HEK293 (cell line): ENCODE data around the gene FES.

ENCODE experiments used
- BCL11A ChIP-seq: fragments of 450-650 bp; formaldehyde crosslinking; IDR thresholded peaks from 2 replicates; pipeline ENCODE4 v1.5.1; 2016; ENCODE audit warnings: low read depth, missing biosample characterization, missing genetic modification characterization
- BCL6B ChIP-seq: fragments of 450-650 bp; formaldehyde crosslinking; IDR thresholded peaks from 2 replicates; pipeline ENCODE4 v1.5.1; 2017; ENCODE audit warnings: missing biosample characterization, missing genetic modification characterization
- GLIS2 ChIP-seq: fragments of 450-650 bp; formaldehyde crosslinking; IDR thresholded peaks from 2 replicates; pipeline ENCODE4 v1.5.1; 2016; ENCODE audit warnings: missing biosample characterization, missing genetic modification characterization
- KLF9 ChIP-seq: fragments of 450-650 bp; formaldehyde crosslinking; IDR thresholded peaks from 2 replicates; pipeline ENCODE4 v1.5.1; 2016; ENCODE audit warnings: missing biosample characterization, missing genetic modification characterization, low read depth
- PATZ1 ChIP-seq: fragments of 450-650 bp; formaldehyde crosslinking; IDR thresholded peaks from 2 replicates; pipeline ENCODE4 v1.5.1; 2016; ENCODE audit warnings: missing biosample characterization, missing genetic modification characterization
- PRDM10 ChIP-seq: fragments of 450-650 bp; formaldehyde crosslinking; IDR thresholded peaks from 2 replicates; pipeline ENCODE4 v1.5.1; 2016; ENCODE audit warnings: missing biosample characterization, missing genetic modification characterization
- RBAK ChIP-seq: fragments of 450-650 bp; formaldehyde crosslinking; IDR thresholded peaks from 2 replicates; pipeline ENCODE4 v1.5.1; 2016; ENCODE audit warnings: missing biosample characterization, missing genetic modification characterization
- ZBTB11 ChIP-seq: fragments of 450-650 bp; formaldehyde crosslinking; conservative IDR thresholded peaks from 2 replicates; pipeline ENCODE4 v1.5.1; 2016; ENCODE audit warnings: low read depth, missing biosample characterization, missing genetic modification characterization
- ZBTB20 ChIP-seq: fragments of 450-650 bp; formaldehyde crosslinking; IDR thresholded peaks from 2 replicates; pipeline ENCODE4 v1.5.1; 2016; ENCODE audit warnings: missing biosample characterization, missing genetic modification characterization
- ZNF112 ChIP-seq: fragments of 450-650 bp; formaldehyde crosslinking; IDR thresholded peaks from 2 replicates; pipeline ENCODE4 v1.5.0; 2017; ENCODE audit warnings: missing biosample characterization, missing genetic modification characterization
- ZNF132 ChIP-seq: fragments of 450-650 bp; formaldehyde crosslinking; IDR thresholded peaks from 2 replicates; pipeline ENCODE4 v1.5.1; 2017; ENCODE audit warnings: missing biosample characterization, missing genetic modification characterization, borderline replicate concordance
- ZNF18 ChIP-seq: fragments of 450-650 bp; formaldehyde crosslinking; IDR thresholded peaks from 2 replicates; pipeline ENCODE4 v1.5.1; 2016; ENCODE audit warnings: missing biosample characterization, missing genetic modification characterization
- ZNF223 ChIP-seq: fragments of 450-650 bp; formaldehyde crosslinking; IDR thresholded peaks from 2 replicates; pipeline ENCODE4 v1.5.1; 2016; ENCODE audit warnings: missing biosample characterization, missing genetic modification characterization
- ZNF26 ChIP-seq: fragments of 450-650 bp; formaldehyde crosslinking; IDR thresholded peaks from 2 replicates; pipeline ENCODE4 v1.5.1; 2016; ENCODE audit warnings: missing biosample characterization, missing genetic modification characterization
- ZNF266 ChIP-seq: fragments of 450-650 bp; formaldehyde crosslinking; IDR thresholded peaks from 2 replicates; pipeline ENCODE4 v1.5.1; 2016; ENCODE audit warnings: missing biosample characterization, missing genetic modification characterization, low read depth
- ZNF473 ChIP-seq: fragments of 450-650 bp; formaldehyde crosslinking; IDR thresholded peaks from 2 replicates; pipeline ENCODE4 v1.5.1; 2017; ENCODE audit warnings: missing biosample characterization, missing genetic modification characterization
- ZNF555 ChIP-seq: fragments of 450-650 bp; formaldehyde crosslinking; conservative IDR thresholded peaks from 2 replicates; pipeline ENCODE4 v1.5.1; 2017; ENCODE audit warnings: missing biosample characterization, mild to moderate bottlenecking, missing genetic modification characterization, inconsistent platforms
- ZNF596 ChIP-seq: fragments of 450-650 bp; IDR thresholded peaks from 2 replicates; pipeline ENCODE4 v1.5.0; 2018; ENCODE audit warnings: missing biosample characterization, mild to moderate bottlenecking, missing genetic modification characterization, moderate library complexity
- ZNF600 ChIP-seq: fragments of 450-650 bp; formaldehyde crosslinking; IDR thresholded peaks from 2 replicates; pipeline ENCODE4 v1.5.1; 2016; ENCODE audit warnings: missing biosample characterization, missing genetic modification characterization
- ZNF645 ChIP-seq: fragments of 450-650 bp; formaldehyde crosslinking; IDR thresholded peaks from 2 replicates; pipeline ENCODE4; 2016; ENCODE audit warnings: missing biosample characterization, missing genetic modification characterization
- ZSCAN18 ChIP-seq: fragments of 450-650 bp; formaldehyde crosslinking; IDR thresholded peaks from 2 replicates; pipeline ENCODE4 v1.5.1; 2016; ENCODE audit warnings: missing biosample characterization, missing genetic modification characterization

The FES gene

GRCh38 chr15:90871139-90871715, 13.1 kb upstream of the FES start (continued):
- TF ChIP-seq ZBTB11 (peak; percentile 88), ZNF596 (no peak), ZNF132 (tag by site-specific recombination) (no peak), ZNF112 (tag by site-specific recombination) (no peak), ZNF473 (no peak), BCL6B (tag by site-specific recombination) (no peak), ZNF26 (tag by site-specific recombination) (no peak), ZNF645 (tag by site-specific recombination) (no peak), ZNF555 (tag by site-specific recombination) (no peak), ZNF223 (tag by site-specific recombination) (no peak), RBAK (tag by site-specific recombination) (no peak), ZBTB20 (tag by site-specific recombination) (peak; percentile 5), ZNF266 (tag by site-specific recombination) (no peak), BCL11A (tag by site-specific recombination) (no peak), KLF9 (tag by site-specific recombination) (0 out of 2 replicates have a peak, but pooled peaks have one; percentile 15), PATZ1 (tag by site-specific recombination) (peak; percentile 34; the same call in 1 of the 2 replicates), PRDM10 (tag by site-specific recombination) (peak; percentile 48), ZSCAN18 (tag by site-specific recombination) (no peak), ZNF600 (tag by site-specific recombination) (peak; percentile 59), ZNF18 (tag by site-specific recombination) (no peak), GLIS2 (no peak; the same call in 1 of the 2 replicates)
